Caco-2 (cell line): Measurements from ENCODE around the gene CLDN18. TPM values are rescaled to one million over a fixed set of nuclear protein-coding genes. Genes with fewer than 3 reads are reported as not detected.

Source experiments
- BruUV-seq: library from RNA; stranded (reverse); fragments of 400-500 nt; replicated peaks from 2 replicates; lab custom pipeline; 2021; lab: Mats Ljungman, UMichigan
- CTCF ChIA-PET: fragments of 300-600 bp; sonication (Branson Sonifier 250); formaldehyde crosslinking; loops from one replicate; lab custom pipeline; 2022; ENCODE audit warnings: antibody characterized with exemption; lab: Charles Lee
- POLR2A ChIA-PET: fragments of 300-600 bp; sonication (Branson Sonifier 250); formaldehyde crosslinking; loops from one replicate; lab custom pipeline; 2022; ENCODE audit warnings: antibody characterized with exemption; lab: Charles Lee
- DNase-seq, 2 experiments: peaks; one replicate each; pipeline versions ENCODE4 v3.0.0 to v3.0.0-alpha.2; 2020 to 2022
- H3K27me3 ChIP-seq: replicated peaks from 2 replicates; pipeline ENCODE4 v1.6.0; 2011; ENCODE audit warnings: low read length; ENCODE audit not compliant: control insufficient read depth, insufficient read depth
- H3K36me3 ChIP-seq: 2 replicates; pipeline ENCODE4 v1.5.1; 2011; ENCODE audit warnings: low read length; ENCODE audit not compliant: control insufficient read depth, insufficient read depth
- H3K4me1 ChIP-seq: fragments of 250-450 bp; sonication (Bioruptor Pico); 2 replicates; pipeline ENCODE4 v1.5.1; 2020; ENCODE audit warnings: mild to moderate bottlenecking
- H3K4me3 ChIP-seq: 2 replicates; pipeline ENCODE4 v1.5.1; 2011; ENCODE audit warnings: low read depth, mild to moderate bottlenecking, control low read depth, low read length
- H3K9me3 ChIP-seq: fragments of 250-450 bp; sonication (Bioruptor Pico); 2 replicates; pipeline ENCODE4 v1.5.1; 2020; ENCODE audit warnings: mild to moderate bottlenecking, moderate library complexity
- H3K27ac Mint-ChIP-seq: one replicate; pipeline ENCODE4 v1.8.0; 2022; ENCODE audit warnings: mixed read lengths; ENCODE audit not compliant: unreplicated experiment
- H3K27me3 Mint-ChIP-seq: one replicate; pipeline ENCODE4 v1.8.0; 2022; ENCODE audit warnings: mixed read lengths; ENCODE audit not compliant: insufficient read depth, unreplicated experiment
- H3K36me3 Mint-ChIP-seq: one replicate; pipeline ENCODE4 v1.8.0; 2022; ENCODE audit warnings: mild to moderate bottlenecking, mixed read lengths; ENCODE audit not compliant: insufficient read depth, unreplicated experiment
- H3K4me1 Mint-ChIP-seq: one replicate; pipeline ENCODE4 v1.8.0; 2022; ENCODE audit warnings: low read depth, mixed read lengths; ENCODE audit not compliant: unreplicated experiment
- H3K4me3 Mint-ChIP-seq: one replicate; pipeline ENCODE4 v1.8.0; 2022; ENCODE audit warnings: mild to moderate bottlenecking, moderate library complexity, mixed read lengths; ENCODE audit not compliant: unreplicated experiment
- H3K9me3 Mint-ChIP-seq: one replicate; pipeline ENCODE4 v1.8.0; 2022; ENCODE audit warnings: mixed read lengths; ENCODE audit not compliant: unreplicated experiment
- intact Hi-C: fragments of 100-400 bp; cut with micrococcal nuclease; formaldehyde crosslinking; loops from one replicate; pipeline ENCODE4 v1.10.0; 2022; ENCODE audit not compliant: unreplicated experiment
- total RNA-seq: library from RNA; stranded (reverse); gene quantifications from 2 replicates; pipeline ENCODE4 v1.2.3, GENCODE V29; 2022
- TF ChIP-seq, protein P1 (sequence below), 2 experiments: fragments of 200-600 bp in 1 of 2; IDR thresholded peaks; 1 replicate in 1 of 2; 2 replicates in 1 of 2; pipeline versions ENCODE4 v1.5.1 to v1.8.0; 2011 to 2022; ENCODE audit warnings: antibody characterized with exemption in 1 of 2, control low read depth in 1 of 2, inconsistent platforms in 1 of 2, low read depth in 1 of 2, low read length in 1 of 2, mild to moderate bottlenecking in 1 of 2, moderate library complexity in 1 of 2; ENCODE audit not compliant: insufficient read depth in 1 of 2, severe bottlenecking in 1 of 2, unreplicated experiment in 1 of 2

CLDN18 gene
- total RNA-seq, 1 experiment from 2014 or later = not detected

DNA sequence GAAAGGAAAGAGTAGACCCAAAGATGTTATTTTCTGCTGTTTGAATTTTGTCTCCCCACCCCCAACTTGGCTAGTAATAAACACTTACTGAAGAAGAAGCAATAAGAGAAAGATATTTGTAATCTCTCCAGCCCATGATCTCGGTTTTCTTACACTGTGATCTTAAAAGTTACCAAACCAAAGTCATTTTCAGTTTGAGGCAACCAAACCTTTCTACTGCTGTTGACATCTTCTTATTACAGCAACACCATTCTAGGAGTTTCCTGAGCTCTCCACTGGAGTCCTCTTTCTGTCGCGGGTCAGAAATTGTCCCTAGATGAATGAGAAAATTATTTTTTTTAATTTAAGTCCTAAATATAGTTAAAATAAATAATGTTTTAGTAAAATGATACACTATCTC, 21.6 kb downstream of the CLDN18 start:
- Histone ChIP-seq H3K4me1 (no peaks in the 10 kb centered on the region), H3K9me3 (no peaks in the 10 kb centered on the region), H3K4me3 (no peak overlapping the region), H3K36me3 (no peaks in the 10 kb centered on the region), H3K27me3 (no peaks in the 10 kb centered on the region)
- POLR2A ChIA-PET = no interaction called here
- H3K4me3 Mint-ChIP-seq = no peak overlapping the region
- H3K27me3 Mint-ChIP-seq = peaks cover 2% of the 10 kb centered on the region
- intact Hi-C loops = no loop called here
- TF ChIP-seq, protein P1, sequence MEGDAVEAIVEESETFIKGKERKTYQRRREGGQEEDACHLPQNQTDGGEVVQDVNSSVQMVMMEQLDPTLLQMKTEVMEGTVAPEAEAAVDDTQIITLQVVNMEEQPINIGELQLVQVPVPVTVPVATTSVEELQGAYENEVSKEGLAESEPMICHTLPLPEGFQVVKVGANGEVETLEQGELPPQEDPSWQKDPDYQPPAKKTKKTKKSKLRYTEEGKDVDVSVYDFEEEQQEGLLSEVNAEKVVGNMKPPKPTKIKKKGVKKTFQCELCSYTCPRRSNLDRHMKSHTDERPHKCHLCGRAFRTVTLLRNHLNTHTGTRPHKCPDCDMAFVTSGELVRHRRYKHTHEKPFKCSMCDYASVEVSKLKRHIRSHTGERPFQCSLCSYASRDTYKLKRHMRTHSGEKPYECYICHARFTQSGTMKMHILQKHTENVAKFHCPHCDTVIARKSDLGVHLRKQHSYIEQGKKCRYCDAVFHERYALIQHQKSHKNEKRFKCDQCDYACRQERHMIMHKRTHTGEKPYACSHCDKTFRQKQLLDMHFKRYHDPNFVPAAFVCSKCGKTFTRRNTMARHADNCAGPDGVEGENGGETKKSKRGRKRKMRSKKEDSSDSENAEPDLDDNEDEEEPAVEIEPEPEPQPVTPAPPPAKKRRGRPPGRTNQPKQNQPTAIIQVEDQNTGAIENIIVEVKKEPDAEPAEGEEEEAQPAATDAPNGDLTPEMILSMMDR (IDR thresholded peaks at IDR 0.05; ENCODE audit: insufficient read depth in 1 of 2, low read depth in 1 of 2, low read length in 1 of 2, severe bottlenecking in 1 of 2, unreplicated experiment in 1 of 2) = no peak
- no peaks in the 10 kb centered on the region for H3K36me3 Mint-ChIP-seq
- no peaks in the 10 kb centered on the region for H3K4me1 Mint-ChIP-seq
- no peak overlapping the region for H3K27ac Mint-ChIP-seq
- no TSS peak for BruUV-seq
- no peak for DNase-seq
- CTCF ChIA-PET = no interaction called here
- no peaks in the 10 kb centered on the region for H3K9me3 Mint-ChIP-seq

DNA sequence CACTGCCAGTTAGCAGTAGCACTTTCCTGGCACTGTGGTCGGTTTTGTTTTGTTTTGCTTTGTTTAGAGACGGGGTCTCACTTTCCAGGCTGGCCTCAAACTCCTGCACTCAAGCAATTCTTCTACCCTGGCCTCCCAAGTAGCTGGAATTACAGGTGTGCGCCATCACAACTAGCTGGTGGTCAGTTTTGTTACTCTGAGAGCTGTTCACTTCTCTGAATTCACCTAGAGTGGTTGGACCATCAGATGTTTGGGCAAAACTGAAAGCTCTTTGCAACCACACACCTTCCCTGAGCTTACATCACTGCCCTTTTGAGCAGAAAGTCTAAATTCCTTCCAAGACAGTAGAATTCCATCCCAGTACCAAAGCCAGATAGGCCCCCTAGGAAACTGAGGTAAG, 22.6 kb downstream of the CLDN18 start:
- ChIA-PET POLR2A (no interaction called here), CTCF (no interaction called here)
- Histone ChIP-seq H3K4me1 (no peaks in the 10 kb centered on the region), H3K9me3 (no peaks in the 10 kb centered on the region), H3K27me3 (no peaks in the 10 kb centered on the region), H3K4me3 (no peak overlapping the region), H3K36me3 (no peaks in the 10 kb centered on the region)
- Mint-ChIP-seq H3K9me3 (no peaks in the 10 kb centered on the region), H3K4me1 (no peaks in the 10 kb centered on the region), H3K27ac (no peak overlapping the region), H3K27me3 (peaks cover 2% of the 10 kb centered on the region), H3K36me3 (no peaks in the 10 kb centered on the region), H3K4me3 (no peak overlapping the region)
- no peak for DNase-seq
- no TSS peak for BruUV-seq
- TF ChIP-seq, protein P1 (IDR thresholded peaks at IDR 0.05; ENCODE audit: insufficient read depth in 1 of 2, low read depth in 1 of 2, low read length in 1 of 2, severe bottlenecking in 1 of 2, unreplicated experiment in 1 of 2) = no peak
- intact Hi-C loops = no loop called here

DNA sequence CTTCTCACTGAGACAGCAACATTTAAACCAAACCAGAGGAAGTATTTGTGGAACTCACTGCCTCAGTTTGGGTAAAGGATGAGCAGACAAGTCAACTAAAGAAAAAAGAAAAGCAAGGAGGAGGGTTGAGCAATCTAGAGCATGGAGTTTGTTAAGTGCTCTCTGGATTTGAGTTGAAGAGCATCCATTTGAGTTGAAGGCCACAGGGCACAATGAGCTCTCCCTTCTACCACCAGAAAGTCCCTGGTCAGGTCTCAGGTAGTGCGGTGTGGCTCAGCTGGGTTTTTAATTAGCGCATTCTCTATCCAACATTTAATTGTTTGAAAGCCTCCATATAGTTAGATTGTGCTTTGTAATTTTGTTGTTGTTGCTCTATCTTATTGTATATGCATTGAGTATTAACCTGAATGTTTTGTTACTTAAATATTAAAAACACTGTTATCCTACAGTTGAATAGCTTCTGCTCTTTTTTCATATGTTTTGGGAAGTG, 23.3 kb downstream of the CLDN18 start:
- no peak for DNase-seq
- BruUV-seq = no TSS peak
- H3K27ac Mint-ChIP-seq = no peak overlapping the region
- Histone ChIP-seq H3K4me1 (no peaks in the 10 kb centered on the region), H3K27me3 (no peaks in the 10 kb centered on the region), H3K36me3 (no peaks in the 10 kb centered on the region), H3K9me3 (no peaks in the 10 kb centered on the region), H3K4me3 (no peak overlapping the region)
- H3K4me3 Mint-ChIP-seq = no peak overlapping the region
- POLR2A ChIA-PET = no interaction called here
- H3K27me3 Mint-ChIP-seq = peaks cover 4% of the 10 kb centered on the region
- H3K9me3 Mint-ChIP-seq = no peaks in the 10 kb centered on the region
- intact Hi-C loops = no loop called here
- H3K4me1 Mint-ChIP-seq = no peaks in the 10 kb centered on the region
- TF ChIP-seq, protein P1 (IDR thresholded peaks at IDR 0.05; ENCODE audit: insufficient read depth in 1 of 2, low read depth in 1 of 2, low read length in 1 of 2, severe bottlenecking in 1 of 2, unreplicated experiment in 1 of 2) = no peak
- no peaks in the 10 kb centered on the region for H3K36me3 Mint-ChIP-seq
- CTCF ChIA-PET = no interaction called here
